Measurements from ENCODE around the gene GYG2. TPM values are rescaled to one million over a fixed set of nuclear protein-coding genes. Genes with fewer than 3 reads are reported as not detected.

The GYG2 gene
- total RNA-seq, 1 experiment from 2014 or later, result 47.6 TPM

DNA sequence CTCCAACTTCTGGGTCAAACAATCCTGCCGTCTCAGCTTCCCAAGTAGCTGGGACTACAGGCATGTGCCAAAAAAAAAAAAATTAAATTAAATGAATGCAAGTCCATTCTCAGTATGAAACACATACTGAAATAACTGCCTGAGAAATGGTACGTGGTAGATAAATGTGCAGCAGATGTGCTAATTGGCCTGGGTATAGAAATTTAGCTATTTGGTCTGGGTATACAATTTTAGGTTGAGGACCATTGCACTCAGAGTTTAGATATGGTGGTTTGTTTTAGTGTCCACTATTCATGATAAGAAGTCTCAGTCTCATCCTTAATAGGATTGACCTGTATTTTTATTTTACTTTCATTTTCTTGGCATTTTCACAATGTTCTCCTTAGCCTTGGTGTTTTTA, 9.2 kb downstream of the GYG2 start:
- peaks cover 73% of the 10 kb centered on the region for H3K36me3 Mint-ChIP-seq
- CTCF ChIA-PET, result no interaction called here
- H3K9me3 Mint-ChIP-seq, result peaks cover 23% of the 10 kb centered on the region
- DNase-seq (ENCODE audit: low spot score) (no peak), ATAC-seq (no peak)
- H3K27me3 Mint-ChIP-seq (ENCODE audit: low read depth), result no peaks in the 10 kb centered on the region
- H3K27ac Mint-ChIP-seq, result no peak overlapping the region
- TF ChIP-seq, protein P1, sequence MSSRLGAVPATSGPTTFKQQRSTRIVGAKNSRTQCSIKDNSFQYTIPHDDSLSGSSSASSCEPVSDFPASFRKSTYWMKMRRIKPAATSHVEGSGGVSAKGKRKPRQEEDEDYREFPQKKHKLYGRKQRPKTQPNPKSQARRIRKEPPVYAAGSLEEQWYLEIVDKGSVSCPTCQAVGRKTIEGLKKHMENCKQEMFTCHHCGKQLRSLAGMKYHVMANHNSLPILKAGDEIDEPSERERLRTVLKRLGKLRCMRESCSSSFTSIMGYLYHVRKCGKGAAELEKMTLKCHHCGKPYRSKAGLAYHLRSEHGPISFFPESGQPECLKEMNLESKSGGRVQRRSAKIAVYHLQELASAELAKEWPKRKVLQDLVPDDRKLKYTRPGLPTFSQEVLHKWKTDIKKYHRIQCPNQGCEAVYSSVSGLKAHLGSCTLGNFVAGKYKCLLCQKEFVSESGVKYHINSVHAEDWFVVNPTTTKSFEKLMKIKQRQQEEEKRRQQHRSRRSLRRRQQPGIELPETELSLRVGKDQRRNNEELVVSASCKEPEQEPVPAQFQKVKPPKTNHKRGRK (CRISPR knock-in tag; IDR thresholded peaks at IDR 0.05; ENCODE audit: borderline replicate concordance), result no peak
- TF ChIP-seq NFE2L1 (CRISPR knock-in tag; IDR thresholded peaks at IDR 0.05), result no peak
- no peak for TF ChIP-seq EMX1 (CRISPR knock-in tag; IDR thresholded peaks at IDR 0.05)
- TF ChIP-seq TEAD4 (CRISPR knock-in tag; IDR thresholded peaks at IDR 0.05), result no peak
- TF ChIP-seq FOXJ3 (CRISPR knock-in tag; IDR thresholded peaks at IDR 0.05; ENCODE audit: borderline replicate concordance), result no peak
- no peak for TF ChIP-seq ESRRA (CRISPR knock-in tag; IDR thresholded peaks at IDR 0.05; ENCODE audit: borderline replicate concordance)
- no peak for TF ChIP-seq NFATC4 (CRISPR knock-in tag; IDR thresholded peaks at IDR 0.05)
- TF ChIP-seq, protein P2, sequence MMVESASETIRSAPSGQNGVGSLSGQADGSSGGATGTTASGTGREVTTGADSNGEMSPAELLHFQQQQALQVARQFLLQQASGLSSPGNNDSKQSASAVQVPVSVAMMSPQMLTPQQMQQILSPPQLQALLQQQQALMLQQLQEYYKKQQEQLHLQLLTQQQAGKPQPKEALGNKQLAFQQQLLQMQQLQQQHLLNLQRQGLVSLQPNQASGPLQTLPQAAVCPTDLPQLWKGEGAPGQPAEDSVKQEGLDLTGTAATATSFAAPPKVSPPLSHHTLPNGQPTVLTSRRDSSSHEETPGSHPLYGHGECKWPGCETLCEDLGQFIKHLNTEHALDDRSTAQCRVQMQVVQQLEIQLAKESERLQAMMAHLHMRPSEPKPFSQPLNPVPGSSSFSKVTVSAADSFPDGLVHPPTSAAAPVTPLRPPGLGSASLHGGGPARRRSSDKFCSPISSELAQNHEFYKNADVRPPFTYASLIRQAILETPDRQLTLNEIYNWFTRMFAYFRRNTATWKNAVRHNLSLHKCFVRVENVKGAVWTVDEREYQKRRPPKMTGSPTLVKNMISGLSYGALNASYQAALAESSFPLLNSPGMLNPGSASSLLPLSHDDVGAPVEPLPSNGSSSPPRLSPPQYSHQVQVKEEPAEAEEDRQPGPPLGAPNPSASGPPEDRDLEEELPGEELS (CRISPR knock-in tag; IDR thresholded peaks at IDR 0.05), result no peak
- TF ChIP-seq GTF2I (CRISPR knock-in tag; conservative IDR thresholded peaks at IDR 0.05), result no peak
- TF ChIP-seq, protein P3, sequence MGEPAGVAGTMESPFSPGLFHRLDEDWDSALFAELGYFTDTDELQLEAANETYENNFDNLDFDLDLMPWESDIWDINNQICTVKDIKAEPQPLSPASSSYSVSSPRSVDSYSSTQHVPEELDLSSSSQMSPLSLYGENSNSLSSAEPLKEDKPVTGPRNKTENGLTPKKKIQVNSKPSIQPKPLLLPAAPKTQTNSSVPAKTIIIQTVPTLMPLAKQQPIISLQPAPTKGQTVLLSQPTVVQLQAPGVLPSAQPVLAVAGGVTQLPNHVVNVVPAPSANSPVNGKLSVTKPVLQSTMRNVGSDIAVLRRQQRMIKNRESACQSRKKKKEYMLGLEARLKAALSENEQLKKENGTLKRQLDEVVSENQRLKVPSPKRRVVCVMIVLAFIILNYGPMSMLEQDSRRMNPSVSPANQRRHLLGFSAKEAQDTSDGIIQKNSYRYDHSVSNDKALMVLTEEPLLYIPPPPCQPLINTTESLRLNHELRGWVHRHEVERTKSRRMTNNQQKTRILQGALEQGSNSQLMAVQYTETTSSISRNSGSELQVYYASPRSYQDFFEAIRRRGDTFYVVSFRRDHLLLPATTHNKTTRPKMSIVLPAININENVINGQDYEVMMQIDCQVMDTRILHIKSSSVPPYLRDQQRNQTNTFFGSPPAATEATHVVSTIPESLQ (CRISPR knock-in tag; IDR thresholded peaks at IDR 0.05), result no peak
- no peak for TF ChIP-seq ZNF317 (CRISPR knock-in tag; IDR thresholded peaks at IDR 0.05; ENCODE audit: borderline replicate concordance, low read depth)
- TF ChIP-seq RORB (CRISPR knock-in tag; IDR thresholded peaks at IDR 0.05), result no peak
- no peak for TF ChIP-seq CBFB (CRISPR knock-in tag; IDR thresholded peaks at IDR 0.05; ENCODE audit: low read depth)
- TF ChIP-seq, protein P4, sequence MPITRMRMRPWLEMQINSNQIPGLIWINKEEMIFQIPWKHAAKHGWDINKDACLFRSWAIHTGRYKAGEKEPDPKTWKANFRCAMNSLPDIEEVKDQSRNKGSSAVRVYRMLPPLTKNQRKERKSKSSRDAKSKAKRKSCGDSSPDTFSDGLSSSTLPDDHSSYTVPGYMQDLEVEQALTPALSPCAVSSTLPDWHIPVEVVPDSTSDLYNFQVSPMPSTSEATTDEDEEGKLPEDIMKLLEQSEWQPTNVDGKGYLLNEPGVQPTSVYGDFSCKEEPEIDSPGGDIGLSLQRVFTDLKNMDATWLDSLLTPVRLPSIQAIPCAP (CRISPR knock-in tag; IDR thresholded peaks at IDR 0.05), result no peak
- TF ChIP-seq, protein P5, sequence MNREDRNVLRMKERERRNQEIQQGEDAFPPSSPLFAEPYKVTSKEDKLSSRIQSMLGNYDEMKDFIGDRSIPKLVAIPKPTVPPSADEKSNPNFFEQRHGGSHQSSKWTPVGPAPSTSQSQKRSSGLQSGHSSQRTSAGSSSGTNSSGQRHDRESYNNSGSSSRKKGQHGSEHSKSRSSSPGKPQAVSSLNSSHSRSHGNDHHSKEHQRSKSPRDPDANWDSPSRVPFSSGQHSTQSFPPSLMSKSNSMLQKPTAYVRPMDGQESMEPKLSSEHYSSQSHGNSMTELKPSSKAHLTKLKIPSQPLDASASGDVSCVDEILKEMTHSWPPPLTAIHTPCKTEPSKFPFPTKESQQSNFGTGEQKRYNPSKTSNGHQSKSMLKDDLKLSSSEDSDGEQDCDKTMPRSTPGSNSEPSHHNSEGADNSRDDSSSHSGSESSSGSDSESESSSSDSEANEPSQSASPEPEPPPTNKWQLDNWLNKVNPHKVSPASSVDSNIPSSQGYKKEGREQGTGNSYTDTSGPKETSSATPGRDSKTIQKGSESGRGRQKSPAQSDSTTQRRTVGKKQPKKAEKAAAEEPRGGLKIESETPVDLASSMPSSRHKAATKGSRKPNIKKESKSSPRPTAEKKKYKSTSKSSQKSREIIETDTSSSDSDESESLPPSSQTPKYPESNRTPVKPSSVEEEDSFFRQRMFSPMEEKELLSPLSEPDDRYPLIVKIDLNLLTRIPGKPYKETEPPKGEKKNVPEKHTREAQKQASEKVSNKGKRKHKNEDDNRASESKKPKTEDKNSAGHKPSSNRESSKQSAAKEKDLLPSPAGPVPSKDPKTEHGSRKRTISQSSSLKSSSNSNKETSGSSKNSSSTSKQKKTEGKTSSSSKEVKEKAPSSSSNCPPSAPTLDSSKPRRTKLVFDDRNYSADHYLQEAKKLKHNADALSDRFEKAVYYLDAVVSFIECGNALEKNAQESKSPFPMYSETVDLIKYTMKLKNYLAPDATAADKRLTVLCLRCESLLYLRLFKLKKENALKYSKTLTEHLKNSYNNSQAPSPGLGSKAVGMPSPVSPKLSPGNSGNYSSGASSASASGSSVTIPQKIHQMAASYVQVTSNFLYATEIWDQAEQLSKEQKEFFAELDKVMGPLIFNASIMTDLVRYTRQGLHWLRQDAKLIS (CRISPR knock-in tag; IDR thresholded peaks at IDR 0.05; ENCODE audit: borderline replicate concordance), result no peak
- no peak for TF ChIP-seq ZNF423 (CRISPR knock-in tag; IDR thresholded peaks at IDR 0.05)
- TF ChIP-seq TP53 (CRISPR knock-in tag; IDR thresholded peaks at IDR 0.05), result no peak
- TF ChIP-seq, protein P6, sequence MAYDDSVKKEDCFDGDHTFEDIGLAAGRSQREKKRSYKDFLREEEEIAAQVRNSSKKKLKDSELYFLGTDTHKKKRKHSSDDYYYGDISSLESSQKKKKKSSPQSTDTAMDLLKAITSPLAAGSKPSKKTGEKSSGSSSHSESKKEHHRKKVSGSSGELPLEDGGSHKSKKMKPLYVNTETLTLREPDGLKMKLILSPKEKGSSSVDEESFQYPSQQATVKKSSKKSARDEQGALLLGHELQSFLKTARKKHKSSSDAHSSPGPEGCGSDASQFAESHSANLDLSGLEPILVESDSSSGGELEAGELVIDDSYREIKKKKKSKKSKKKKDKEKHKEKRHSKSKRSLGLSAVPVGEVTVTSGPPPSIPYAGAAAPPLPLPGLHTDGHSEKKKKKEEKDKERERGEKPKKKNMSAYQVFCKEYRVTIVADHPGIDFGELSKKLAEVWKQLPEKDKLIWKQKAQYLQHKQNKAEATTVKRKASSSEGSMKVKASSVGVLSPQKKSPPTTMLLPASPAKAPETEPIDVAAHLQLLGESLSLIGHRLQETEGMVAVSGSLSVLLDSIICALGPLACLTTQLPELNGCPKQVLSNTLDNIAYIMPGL (CRISPR knock-in tag; IDR thresholded peaks at IDR 0.05), result no peak
- POLR2A ChIA-PET, result no interaction called here
- H3K4me1 Mint-ChIP-seq, result peaks cover 3% of the 10 kb centered on the region; the same call in 1 of the 2 replicates
- no peak overlapping the region for H3K4me3 Mint-ChIP-seq
